GM18508 (cell line): ENCODE data around the gene LETM1.

Experiments used
- ATAC-seq: cut with Tn5 transposase; IDR thresholded peaks from one replicate; pipeline ENCODE4 v1.9.1; 2021; ENCODE audit warnings: moderate number of reproducible peaks; ENCODE audit not compliant: insufficient read depth, unreplicated experiment

LETM1 gene

DNA sequence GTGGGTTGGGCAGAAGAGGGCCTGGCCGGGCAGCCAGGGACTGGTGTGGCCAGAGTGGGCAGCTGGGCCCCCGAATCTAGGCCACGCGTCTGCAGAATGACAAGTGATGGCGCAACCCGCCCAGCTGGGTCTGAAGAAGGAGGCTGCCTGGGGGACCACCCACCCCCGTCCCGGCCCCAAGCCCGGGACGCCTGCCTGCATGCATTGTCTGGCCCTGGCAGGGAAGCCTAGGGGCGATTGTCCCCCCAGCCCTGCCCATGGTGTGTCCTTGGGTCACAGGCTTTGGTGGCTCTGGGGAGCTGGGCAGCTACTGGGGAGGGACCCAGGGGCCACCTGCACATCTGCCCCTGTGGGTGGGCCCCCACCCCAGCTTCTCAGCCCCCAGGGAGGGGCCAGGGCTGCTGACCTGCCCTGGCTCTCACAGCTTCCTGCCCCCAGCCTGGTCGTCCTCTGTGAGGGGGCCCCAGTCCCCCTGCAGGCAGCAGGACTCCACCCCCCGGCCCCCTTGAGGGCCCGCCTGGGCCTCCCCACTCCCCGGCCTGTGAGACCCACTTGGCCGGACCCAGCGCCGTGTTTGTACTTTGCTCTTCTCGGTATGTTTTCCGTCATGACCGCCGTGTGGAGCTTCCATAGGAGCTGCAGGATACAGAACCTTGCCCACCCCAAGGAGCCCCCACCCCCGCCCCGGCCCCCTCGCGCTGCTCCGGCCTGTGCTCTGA lies 57.9 kb downstream of the LETM1 start:
- no peak for ATAC-seq

DNA sequence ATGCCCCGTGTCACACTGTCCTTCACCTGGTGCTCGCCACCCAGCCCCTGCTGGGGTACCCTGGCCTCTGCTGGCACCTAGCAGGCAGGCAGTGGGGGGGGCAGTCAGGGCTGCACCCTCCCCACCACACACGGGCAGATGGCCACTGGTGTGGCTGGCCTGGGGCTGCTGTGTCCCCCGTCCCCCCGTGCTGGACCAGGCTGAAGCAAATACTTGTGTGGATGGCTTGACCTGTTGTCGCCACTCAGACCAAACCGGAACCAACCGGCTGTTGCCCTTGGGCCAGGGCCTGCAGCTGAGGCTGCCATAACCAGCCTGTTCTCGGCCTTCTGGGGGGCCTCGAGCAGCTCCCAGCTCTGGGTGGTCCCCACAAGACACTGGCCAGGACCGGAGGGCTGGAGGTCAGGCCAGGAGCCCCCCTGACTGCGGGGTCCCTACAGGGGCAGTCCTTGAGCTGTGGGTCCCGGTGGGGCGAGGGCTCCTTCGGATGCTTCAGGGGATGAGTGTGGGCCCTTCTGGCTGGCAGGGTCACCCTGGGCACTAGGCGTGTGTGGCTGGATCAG lies 58.6 kb downstream of the LETM1 start:
- no peak for ATAC-seq

DNA sequence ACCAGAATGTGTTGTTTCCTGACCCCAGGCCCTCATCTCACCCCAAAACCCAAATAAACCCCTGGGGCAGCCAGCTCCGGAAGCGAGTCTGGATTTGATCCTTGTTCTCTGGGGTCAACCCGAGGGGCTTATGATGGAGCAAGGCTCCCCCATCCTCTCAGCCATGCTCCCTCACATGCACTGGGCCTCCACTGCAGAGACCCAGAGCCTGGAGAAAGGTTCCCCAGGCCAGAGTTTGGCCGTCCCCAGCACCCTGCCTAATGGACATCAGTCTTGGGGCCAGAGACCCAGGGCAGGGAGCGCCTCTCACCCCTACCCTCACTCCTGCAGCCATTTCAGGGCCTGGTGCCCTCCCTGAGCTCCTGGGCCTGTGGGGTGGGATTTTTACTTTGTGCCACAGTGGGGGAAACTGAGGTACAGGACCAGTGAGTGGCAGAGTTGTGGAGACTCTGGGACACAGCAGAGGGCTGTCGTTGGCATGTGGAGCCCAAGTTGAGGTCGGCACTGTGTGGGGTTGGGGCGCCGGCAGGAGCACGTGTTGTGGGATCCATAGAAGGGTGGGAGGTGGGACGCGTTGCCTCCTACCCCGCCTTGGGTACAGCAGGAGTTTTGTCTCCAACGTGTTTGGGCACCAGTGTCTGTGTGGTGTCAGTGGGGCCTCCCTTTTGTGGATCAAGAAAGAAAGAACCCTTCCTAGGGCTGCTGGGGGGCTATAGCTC lies 59.3 kb downstream of the LETM1 start:
- ATAC-seq = no peak

DNA sequence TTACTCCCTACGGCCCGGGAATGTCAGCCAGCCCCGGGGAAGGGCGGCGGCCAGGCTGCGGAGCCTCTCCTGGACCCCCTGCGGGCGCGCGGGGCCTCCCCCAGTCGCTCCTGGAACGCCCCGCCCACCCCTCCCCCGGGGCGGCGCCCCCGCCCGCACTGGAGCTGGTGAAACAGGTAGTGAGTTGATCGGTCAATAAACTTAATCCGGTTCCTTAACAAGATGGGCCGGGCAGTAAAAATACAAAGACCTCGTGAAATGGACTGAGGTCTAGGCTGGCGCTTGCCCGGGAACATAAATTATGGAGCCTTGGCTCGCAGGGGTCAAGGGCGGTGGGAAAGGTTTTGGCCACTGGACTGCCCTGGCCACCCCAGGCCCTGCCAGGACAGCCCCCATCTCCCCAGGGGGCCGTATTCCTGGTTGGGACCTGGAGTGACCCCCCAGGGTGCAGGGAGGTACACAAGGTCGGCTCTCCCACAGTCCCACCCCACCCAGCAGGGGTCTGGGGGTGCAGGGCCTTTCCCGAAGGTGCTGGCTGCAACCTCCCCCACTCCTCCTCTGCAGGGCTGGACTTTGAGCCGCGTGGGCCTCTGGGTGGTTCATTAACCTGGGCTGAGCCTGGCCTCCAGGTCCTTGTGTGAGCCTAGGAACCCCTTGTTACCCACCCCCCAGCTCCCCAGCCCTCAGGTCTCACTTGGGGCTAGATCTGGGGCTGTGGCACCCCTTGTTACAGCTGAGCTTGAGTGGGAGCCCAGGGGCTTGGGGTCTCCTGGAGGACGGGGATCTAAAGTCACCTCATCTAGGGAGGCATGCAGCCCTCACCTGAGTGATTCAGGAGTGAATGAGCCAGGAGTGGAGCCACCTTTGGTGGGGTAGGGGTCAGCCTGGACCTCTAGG lies 60.4 kb downstream of the LETM1 start:
- no peak for ATAC-seq

DNA sequence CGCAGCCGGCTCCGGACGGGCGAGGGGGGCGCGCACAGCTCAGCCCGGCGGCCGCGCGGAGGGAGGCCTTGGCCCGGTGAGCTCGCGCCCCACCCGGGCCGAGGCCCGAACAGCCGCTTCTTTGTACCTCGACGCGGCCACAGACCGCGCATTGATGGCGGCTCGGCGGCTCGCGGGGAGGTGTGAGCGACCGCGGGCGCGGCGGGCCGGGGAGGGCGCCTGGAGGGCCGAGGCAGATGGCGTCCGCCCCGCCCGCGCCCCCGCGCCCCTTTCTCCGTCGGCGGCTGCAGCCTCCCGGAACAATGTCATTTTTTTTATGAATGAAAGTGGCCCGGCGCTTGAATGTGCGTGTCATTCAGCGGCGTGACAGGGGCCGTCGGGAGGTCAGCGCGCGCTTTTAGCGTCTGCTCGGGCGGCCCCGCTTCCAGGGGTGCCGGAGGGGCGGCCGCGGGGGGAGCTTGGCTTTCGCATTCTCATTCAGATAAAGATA lies 61.1 kb downstream of the LETM1 start:
- no peak for ATAC-seq

DNA sequence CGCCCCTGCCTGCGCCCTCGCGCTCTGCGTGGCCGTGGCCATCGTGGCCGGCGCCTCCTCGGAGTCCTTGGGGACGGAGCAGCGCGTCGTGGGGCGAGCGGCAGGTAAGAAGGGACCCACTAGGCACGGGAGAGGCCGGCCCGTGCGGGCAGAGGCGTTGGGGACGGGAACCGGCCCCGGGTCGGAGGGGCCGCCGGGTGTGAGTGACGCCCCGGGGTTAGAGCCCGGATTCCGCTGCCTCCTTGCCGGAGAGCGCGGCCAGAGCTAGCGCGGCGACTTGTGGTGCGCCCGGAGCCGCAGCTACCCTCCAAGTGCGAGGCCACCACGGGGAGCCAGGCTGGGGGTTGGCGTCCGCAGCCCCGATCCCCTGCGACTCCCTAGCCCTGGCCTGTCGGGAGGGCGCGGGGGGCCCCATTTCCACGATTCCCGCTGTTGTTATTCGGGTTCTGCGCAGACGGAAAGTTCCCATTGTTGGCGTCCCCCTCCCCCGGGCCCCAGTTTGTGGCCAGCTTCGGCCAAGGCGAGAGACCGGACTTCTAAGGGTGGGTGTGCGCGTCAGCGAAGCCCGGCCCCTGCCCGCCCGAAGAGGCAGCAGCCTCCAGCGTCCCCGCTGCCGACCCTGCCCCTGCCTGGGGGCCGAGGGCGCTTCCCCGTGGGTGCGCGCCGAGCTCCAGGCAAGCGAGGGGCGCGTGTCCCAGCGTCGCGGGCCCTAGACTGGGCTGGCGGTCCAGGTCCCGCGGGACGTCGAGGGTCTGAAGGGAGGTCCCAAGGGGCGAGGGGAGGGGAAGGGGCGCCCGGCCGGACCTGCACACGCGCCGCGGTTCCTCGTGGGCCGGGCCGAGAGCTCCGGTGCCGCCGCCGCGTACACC lies 61.8 kb downstream of the LETM1 start:
- ATAC-seq = no peak

DNA sequence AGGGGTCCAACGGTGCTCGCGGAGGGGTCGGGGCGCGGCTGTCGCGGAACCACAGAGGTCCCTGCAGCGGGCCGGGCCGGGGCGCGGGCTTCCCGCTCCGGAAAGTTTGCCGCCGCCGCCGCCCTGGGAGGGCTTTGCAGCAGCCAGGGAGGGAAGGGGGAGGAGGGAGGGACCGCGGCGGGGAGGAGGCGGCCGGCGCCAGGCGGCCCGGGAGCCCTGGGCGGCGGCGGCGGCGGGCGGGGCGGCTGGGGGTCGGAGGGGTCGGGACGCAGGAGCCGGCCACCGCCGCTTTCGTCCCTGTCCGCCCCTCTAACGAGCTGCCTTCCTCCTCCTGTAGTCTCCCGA lies 62.5 kb downstream of the LETM1 start:
- no peak for ATAC-seq

DNA sequence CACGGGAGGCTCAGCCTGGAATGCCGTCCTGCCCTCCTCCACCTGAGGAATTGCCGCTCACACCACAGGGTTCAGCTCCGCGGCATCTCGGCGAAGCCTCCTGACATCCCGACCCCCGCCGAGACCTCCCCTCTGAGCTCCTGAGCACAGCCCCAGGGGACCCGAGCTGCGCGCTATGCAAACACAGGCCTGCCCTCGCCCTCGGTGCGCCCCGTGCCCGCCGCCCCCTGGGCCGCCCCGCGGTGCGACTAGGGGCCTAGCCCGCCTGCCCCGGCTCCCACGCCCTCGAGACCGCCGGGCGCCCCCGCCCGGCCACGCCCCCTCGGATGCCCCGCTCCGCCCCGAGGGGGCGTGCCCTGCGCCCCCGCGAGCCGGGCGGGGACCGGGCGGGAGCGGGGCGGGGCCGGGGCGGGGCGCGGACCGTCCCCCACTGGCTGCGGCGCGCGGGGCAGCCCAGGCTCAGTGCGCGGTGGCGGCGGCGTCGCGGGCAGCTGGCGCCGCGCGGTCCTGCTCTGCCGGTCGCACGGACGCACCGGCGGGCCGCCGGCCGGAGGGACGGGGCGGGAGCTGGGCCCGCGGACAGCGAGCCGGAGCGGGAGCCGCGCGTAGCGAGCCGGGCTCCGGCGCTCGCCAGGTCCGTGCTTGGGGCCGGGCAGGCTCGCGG lies 63.0 kb downstream of the LETM1 start, which contains the start of gene FGFR3:
Gene FGFR3 (plus strand): TSS at position 462 of the 664 bp plus-strand sequence. CDS start 642 bp downstream, outside the sequence.
- ATAC-seq = no peak

DNA sequence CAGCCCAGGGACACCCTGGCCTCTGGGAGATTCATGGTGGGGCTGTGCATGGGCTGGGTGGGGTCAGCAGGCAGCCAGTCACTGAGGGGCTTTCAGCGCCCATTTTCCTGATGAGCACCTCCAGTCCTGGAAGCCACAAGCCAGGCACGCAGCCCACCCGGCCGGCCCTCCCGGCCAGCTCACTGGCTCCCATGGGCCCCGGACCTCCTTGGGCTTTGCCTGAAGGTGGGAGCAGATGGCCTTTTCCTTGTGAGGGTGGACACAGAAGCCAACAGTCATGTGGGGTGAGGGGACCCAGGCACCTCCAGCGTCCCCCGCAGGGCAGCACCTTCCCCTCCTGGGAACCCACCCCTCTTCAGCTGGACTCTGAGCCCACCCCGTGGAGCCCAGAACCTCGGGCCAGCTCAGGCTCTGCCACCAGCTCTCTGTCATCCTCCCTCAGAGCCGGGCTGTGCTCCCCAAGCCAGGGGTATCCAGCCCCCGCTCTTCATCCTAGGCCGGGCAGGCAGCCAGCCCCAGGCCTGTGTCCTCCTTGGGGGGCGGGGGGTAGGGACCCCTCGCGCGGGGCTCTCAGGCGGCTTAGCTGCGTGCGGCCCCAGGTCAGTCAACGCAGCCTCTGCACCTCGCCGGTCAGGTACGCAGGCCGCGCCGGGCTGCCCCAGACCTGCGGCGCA lies 63.7 kb downstream of the LETM1 start:
- ATAC-seq = no peak

DNA sequence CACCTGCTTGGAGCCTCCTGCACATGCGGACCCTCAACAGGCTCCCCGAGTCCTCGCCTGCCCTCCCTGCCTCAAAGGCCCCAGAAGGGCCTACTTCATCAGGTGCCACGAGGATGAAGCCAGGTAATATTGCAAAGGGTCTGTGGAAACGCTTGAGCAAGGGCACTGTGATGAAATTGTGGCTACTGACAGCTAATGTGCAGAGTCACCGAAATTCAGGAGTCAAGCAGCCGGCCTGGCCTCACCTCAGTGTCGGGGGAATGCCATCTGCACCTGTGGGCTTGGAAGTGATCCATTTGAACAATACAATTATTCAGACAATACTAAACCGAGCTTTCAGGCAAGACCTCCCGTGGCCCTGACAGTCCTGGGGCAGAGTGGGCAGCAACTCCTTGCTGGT lies 66.0 kb downstream of the LETM1 start:
- ATAC-seq = no peak

DNA sequence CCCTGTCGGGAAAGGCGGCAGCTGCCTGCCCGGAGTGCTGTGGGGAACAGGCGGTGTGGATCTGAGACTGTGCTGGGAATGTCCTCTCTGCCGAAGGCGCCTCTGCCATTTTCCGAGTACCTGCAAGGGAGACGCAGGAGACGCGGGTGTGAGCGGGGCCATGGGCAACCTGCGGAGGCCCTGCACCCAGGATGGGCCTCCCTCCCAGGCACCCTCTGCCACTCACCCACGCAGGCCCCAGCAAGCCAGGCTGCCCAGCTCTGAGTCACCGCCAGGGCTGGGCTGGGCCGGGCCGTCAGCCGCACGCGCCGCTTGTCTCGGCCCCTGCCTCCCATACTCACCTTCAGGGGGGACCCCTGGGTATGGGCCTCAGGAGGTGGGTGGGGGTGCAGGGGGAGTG lies 66.4 kb downstream of the LETM1 start:
- ATAC-seq = no peak

DNA sequence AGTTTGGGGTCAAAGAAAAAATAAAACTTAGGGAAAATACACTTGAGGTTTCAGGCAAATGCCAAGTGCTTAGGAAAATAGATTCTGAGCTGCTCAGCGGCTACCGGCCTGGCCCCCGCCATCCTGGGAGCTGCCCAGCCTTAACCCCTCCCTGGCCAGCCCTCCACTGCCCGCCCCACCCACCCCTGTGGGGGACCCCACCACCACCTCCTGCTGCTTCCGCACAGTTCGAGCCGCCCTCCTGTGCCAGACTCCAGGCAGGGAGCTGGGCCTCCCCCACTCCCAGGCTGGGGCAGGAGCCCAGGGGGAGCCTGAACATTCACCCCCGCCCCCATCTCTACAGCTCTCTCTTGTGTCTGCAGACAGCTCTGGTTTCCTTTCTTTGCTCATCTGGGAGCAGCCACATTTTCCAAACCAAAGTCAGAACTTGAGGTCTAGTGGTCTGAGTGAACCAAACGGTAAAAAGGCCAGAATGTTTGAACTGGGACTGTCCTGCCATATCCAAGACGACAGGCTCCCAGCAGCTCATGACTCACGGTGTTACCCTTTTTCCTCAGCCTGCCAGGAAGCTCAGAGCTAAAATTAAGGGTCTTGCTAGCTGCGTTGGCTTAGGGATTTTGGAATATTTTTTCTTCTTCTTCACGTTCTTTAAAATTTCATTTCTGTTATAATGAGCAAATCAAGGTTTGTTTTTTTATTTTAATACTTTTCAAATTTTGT lies 67.5 kb downstream of the LETM1 start:
- no peak for ATAC-seq

DNA sequence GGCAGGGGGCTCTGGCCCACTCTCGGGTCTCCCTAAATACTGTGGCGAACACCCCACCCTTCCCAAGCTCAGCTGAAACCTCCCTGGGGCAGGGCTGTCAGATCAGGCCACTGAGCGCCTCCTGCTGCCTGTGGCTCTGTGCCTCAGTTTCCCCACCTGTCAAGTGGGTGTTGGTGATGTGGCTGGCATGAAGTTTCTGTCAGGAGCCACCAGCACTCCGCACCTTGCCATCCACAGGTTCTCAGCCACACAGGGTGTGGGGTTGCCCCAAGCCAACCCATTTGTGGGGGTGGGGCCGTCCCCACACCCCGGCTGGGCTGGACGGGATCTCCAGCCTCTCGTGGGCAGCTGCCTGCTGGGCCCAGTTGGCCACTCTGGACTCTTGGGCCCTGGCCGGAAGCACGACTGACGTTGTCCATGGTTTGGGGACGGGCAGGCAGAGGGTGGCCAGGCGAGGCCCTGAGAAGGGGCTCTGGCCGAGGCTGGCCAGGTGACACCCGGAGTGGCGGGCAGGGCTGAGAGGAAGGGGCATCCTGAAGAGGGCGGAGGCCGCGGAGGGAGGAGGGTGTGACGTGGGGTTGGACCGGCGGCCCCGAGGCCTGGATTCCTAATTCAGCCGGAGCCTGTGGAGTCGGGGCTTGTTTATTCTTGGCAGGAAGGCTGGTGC lies 68.4 kb downstream of the LETM1 start:
- no peak for ATAC-seq

DNA sequence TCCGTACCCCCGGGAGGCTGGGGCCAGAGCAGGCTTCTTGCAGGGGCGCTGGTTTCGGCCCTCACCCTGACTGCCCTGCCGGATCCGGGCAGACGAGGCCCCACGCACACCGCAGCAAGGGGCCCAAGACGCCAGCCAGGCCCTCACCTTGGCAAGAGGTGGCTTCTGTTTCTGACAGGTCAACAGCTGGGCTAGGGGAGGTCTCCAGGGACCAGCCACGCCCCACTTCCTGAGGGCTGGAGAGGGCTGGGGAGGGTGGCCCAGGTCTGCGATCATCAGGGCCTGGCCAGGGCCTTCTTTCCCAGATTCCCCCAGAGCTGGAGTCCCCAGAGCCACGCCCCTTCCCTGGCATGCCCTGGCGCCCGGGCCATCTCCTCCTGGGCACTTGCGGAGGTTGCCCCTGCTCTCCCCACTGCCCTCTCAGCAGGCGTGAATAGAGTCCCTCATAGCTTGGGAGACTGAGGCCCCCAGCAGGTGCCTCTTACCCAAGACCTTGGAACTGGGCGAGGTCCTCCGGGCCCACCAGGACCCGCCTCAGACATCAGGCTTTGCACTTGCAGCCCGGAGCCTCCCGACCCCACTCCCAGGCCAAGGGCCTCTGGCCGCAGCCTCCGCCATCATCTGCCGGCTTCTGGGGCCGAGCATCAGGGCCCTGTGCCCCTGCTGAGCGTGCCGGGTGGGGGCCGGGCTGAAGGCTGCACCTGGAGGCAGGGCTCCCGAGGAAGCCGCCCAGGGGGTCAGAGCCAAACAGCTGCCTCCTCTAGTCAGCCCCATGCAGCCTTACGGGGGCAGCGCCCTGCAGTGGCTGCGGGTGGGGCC lies 69.2 kb downstream of the LETM1 start:
- ATAC-seq = no peak

DNA sequence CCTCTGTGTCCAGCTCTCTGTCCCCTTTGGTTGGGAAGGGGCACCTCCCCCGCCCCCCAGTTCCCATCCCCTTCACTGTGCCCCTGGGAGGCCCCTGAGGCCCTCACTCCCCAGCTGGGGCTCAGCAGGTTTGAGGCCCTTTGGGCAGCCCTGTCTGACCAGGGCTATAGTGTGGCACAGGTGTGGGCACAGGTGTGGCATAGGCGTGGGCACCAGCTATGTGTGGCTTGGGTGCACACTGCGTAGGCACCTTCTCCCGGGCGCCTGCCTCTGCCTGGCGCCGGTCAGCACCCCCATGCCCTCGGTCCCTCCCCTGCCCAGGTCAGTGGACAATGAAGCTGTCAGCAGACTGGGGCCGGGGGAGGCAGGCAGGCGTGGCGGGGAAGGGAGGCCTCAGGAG lies 70.4 kb downstream of the LETM1 start:
- ATAC-seq = no peak

DNA sequence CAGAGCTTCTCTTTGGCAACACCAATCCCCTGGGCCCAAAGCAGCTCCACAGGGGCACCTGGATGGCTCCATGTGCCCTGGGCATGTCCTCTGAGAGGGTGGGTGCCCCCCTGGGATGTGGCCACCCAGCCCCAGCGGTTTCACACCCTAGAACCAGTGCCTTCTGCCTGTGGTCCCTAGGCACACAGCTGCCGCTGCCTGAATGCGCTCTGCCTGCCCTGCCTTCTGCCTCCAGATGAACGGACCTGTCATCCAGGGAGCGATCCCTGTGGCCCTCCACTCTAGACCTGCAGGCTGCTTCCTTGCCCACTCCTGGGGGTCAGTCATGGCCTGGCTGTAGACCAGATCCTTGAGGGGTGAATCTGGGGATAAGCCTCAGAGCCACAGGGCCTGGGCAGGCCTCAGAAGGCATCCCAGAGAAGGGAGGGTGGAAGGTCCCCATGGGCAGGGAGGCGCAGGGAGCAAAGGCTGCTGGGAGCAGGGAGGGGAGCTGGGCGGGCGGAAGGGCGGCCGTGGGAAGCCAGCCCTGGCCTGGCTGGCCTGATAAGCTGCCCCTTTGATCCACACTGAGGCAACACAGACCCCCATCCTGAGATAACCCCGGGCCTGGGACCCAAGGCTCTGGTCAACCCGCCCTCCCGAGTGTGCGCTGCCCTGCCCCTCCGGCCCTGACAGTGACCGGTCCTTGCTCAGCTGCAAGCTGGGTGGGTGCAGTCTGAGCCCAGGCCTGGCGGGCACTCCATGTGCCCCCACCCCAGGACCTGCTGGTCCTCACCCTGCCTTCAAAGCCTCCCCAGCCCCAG lies 71.0 kb downstream of the LETM1 start:
- no peak for ATAC-seq
